Ishikawa (cell line): ENCODE results near the gene TWNK.

Experiments
- CEBPB ChIP-seq: IDR thresholded peaks from 2 replicates; pipeline ENCODE4 v1.6.1; 2012
- CREB1 ChIP-seq: IDR thresholded peaks from 2 replicates; pipeline ENCODE4 v1.6.1; 2012; ENCODE audit warnings: low read depth
- EGR1 ChIP-seq: IDR thresholded peaks from 2 replicates; pipeline ENCODE4 v1.6.1; 2012
- EP300 ChIP-seq: IDR thresholded peaks from 2 replicates; pipeline ENCODE4 v1.6.1; 2012; ENCODE audit warnings: borderline replicate concordance
- FOXM1 ChIP-seq: IDR thresholded peaks from 2 replicates; pipeline ENCODE4 v1.6.1; 2012; ENCODE audit warnings: low read depth, borderline replicate concordance
- MAX ChIP-seq: IDR thresholded peaks from 2 replicates; pipeline ENCODE4 v1.6.1; 2012
- NFIC ChIP-seq: IDR thresholded peaks from 2 replicates; pipeline ENCODE4 v1.6.1; 2012
- RAD21 ChIP-seq: IDR thresholded peaks from 2 replicates; pipeline ENCODE4 v1.6.1; 2012; ENCODE audit warnings: low read depth
- REST ChIP-seq: IDR thresholded peaks from 2 replicates; pipeline ENCODE4 v1.6.1; 2012; ENCODE audit warnings: low read depth, mild to moderate bottlenecking
- TAF1 ChIP-seq: IDR thresholded peaks from 2 replicates; pipeline ENCODE4 v1.6.1; 2012; ENCODE audit warnings: low read depth, mild to moderate bottlenecking
- TCF12 ChIP-seq: IDR thresholded peaks from 2 replicates; pipeline ENCODE4 v1.6.1; 2012; ENCODE audit warnings: low read depth
- TEAD4 ChIP-seq: IDR thresholded peaks from 2 replicates; pipeline ENCODE4 v1.6.1; 2012
- USF1 ChIP-seq: IDR thresholded peaks from 2 replicates; pipeline ENCODE4 v1.6.1; 2012
- YY1 ChIP-seq: IDR thresholded peaks from 2 replicates; pipeline ENCODE4 v1.6.1; 2012; ENCODE audit warnings: low read depth
- ZBTB7A ChIP-seq: IDR thresholded peaks from 2 replicates; pipeline ENCODE4 v1.6.1; 2012; ENCODE audit warnings: low read depth

Gene TWNK

GRCh38 chr10:101035314-101035713 lies 48.0 kb downstream of the TWNK start:
- TF ChIP-seq YY1: no peak

GRCh38 chr10:101035916-101036702 lies 48.8 kb downstream of the TWNK start:
- TF ChIP-seq YY1 (no peak), NFIC (no peak), CEBPB (no peak), RAD21 (no peak), TCF12 (no peak), REST (no peak), FOXM1 (no peak), EGR1 (no peak), ZBTB7A (no peak), USF1 (no peak), TEAD4 (no peak), CREB1 (no peak), MAX (no peak), TAF1 (no peak), EP300 (no peak)

GRCh38 chr10:101036726-101037125 lies 49.4 kb downstream of the TWNK start:
- TF ChIP-seq EP300 (no peak), CEBPB (no peak), REST (no peak), USF1 (no peak), FOXM1 (no peak), TEAD4 (no peak), TCF12 (no peak), TAF1 (no peak), RAD21 (no peak), ZBTB7A (no peak), EGR1 (no peak), MAX (no peak), NFIC (no peak), CREB1 (no peak), YY1 (no peak)

- TF ChIP-seq ZBTB7A (no peak), EP300 (no peak), NFIC (no peak), RAD21 (no peak), TCF12 (no peak), TAF1 (no peak), USF1 (no peak), REST (no peak), YY1 (no peak), CREB1 (no peak), TEAD4 (no peak), MAX (no peak), EGR1 (no peak), FOXM1 (no peak), CEBPB (no peak)
Measured at GRCh38 chr10:101038484-101038883, 51.1 kb downstream of the TWNK start.
